HG03442 (cell line): Measurements from ENCODE around the gene HMGXB3.
"Not testable (repeated sequence)": the region's sequence is repeated elsewhere in the genome, so short reads cannot be mapped to it uniquely, and the experiment has no call there.

Experiments used
- ATAC-seq: cut with Tn5 transposase; IDR thresholded peaks from one replicate; pipeline ENCODE4 v1.9.1; 2021; ENCODE audit warnings: mild to moderate bottlenecking, moderate library complexity; ENCODE audit not compliant: unreplicated experiment

HMGXB3 gene

DNA sequence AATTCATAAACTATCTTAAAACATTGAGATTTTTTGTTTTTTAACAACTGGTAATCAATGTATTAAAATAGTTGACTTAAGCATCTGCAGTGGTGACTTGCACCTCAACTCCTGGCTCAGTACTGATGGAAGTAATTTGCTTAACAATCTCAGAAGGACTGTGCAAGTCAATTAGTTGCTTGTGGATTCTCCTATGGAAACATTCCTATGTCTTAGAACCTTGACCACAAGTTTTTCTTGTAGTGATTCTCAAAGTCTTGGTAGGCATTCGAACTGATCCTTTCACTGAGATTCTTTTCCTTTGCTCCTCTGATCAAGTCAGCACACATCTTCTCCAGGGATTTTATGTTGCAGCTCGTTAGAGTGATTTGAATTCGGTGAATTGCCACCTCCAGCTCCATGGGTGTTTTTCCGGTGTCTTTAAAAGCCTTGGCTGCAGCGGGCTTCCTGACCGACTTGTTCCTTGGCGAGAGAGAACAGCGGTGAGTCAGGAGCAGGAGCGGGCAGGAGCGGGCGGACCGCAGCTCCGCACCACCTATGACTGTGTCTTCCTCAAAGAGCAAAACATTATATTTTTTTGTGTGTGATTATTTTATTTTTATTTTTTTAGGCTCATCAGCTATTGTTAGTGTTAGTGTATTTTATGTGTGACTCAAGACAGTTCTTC lies 21.1 kb downstream of the HMGXB3 start:
- ATAC-seq: no peak

GRCh38 chr5:150022158-150022531 lies 21.6 kb downstream of the HMGXB3 start:
- ATAC-seq: no peak

DNA sequence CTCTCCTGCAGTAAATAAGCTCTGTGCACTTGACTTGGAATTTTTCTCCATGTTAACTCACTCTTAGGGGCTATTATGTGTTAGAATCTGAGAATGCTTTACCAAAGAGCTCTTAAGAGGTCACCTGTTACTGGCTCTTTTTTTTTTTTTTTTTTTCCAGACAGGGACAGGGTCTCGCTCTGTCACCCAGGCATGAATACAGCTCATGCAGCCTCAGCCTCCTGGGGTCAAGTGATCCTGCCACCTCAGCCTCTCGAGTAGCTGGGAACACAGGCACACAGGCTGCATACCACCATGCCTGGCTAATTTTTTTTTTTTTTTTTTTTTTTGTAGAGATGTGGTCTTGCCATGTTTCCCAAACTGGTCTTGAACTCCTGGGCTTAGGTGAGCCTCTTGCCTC lies 22.1 kb downstream of the HMGXB3 start:
- ATAC-seq: no peak

DNA sequence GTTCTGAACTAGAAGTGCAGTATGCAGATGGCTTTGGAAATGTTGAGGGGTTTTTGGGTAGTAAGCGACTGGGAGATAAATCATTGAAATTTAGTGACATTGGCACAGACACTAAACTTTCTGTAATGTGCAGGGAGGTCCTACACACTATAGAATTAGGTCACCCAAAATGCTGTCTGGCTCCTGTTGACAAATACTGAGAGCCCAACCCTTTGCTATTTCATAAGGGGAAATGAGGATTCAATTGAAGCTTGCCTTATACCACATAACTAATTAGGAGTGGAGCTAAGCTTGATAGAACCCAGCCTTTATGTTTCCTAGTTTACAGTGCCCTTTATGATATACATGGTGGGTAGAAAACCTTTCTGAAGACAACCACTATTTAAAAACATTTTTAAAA lies 22.6 kb downstream of the HMGXB3 start:
- ATAC-seq: no peak

DNA sequence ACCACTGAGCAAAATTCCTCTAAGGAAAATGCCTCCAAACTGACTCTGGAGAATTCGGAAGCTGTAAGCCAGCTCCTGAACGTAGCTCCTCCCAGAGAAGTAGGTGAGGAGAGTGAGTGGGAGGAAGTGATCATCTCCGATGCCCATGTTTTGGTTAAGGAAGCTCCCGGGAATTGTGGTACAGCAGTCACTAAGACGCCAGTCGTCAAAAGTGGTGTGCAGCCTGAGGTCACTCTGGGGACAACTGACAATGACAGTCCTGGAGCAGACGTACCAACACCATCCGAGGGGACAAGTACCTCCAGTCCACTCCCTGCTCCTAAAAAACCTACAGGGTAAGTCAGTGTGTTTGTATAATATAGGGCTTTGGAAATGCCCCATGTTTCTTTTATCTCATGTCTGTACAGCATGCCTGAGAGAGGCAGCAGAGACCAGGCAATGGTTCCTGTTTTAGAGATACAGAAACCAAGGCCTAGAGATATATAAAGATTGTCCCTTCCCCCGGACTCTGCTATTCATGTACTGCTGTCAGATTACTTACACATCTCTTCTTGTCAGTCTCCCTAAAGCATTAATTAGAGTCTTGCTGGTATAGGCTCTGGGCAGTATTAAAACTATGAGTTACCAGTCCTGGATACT lies 23.9 kb downstream of the HMGXB3 start:
- ATAC-seq: no peak

DNA sequence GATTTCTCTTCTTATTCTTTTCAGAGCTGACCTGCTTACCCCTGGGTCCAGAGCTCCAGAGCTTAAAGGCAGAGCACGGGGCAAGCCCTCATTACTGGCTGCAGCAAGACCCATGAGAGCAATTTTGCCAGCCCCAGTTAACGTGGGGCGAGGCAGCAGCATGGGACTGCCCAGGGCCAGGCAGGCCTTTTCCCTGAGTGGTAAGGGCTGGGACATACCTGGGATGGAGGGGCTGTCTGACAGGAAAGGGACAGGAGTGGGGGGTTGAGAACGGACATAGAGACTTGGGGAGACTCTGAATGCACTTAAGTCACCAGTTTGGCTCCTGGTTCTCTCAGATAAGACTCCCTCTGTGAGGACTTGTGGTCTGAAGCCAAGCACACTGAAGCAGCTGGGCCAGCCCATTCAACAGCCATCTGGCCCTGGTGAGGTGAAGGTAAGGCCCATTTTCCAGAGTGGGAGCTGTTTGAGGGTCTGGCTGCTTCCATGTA lies 26.2 kb downstream of the HMGXB3 start:
- ATAC-seq: no peak

DNA sequence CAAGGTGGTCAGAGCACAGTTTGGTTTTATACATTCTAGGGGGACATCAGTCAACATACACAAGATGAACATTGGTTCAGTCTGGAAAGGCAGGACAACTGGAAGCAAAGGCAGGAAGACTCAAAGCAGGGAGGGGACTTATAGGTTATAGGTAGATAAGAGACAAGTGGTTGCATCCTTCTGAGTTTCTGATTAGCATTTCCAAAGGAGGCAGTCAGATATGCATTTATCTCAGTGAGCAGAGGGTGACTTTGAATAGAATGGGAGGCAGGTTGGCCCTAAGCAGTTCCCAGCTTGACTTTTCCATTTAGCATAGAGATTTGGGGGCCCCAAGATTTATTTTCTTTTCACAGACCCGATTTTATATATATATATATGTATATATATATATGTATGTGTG lies 27.5 kb downstream of the HMGXB3 start:
- ATAC-seq: not testable (repeated sequence)

DNA sequence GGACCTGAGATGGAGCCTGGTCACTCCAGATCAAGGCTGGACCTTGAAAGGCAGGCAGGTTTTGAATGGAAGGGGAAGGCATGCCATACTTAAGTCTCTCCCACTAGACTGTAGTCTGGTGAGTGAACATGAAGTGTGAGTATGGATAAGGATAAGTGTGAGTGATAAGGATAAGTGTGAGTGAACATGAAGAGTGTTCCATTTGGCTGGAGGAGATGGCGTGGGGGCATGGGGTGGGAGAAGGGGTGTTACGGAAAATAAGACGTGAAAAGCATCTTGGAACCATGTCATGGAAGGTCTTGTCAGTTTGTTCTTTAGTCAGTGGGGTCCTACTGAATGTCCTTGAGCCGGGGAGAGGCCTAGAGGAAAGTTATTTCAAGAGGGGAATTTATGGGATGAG lies 32.8 kb downstream of the HMGXB3 start:
- no peak for ATAC-seq

GRCh38 chr5:150034662-150035061 lies 34.1 kb downstream of the HMGXB3 start:
- peak; percentile 8 for ATAC-seq

- peak; percentile 98 for ATAC-seq
Measured at GRCh38 chr5:150035139-150035895, 34.8 kb downstream of the HMGXB3 start.

- ATAC-seq: no peak
Measured at GRCh38 chr5:150036513-150036912, 36.0 kb downstream of the HMGXB3 start.

DNA sequence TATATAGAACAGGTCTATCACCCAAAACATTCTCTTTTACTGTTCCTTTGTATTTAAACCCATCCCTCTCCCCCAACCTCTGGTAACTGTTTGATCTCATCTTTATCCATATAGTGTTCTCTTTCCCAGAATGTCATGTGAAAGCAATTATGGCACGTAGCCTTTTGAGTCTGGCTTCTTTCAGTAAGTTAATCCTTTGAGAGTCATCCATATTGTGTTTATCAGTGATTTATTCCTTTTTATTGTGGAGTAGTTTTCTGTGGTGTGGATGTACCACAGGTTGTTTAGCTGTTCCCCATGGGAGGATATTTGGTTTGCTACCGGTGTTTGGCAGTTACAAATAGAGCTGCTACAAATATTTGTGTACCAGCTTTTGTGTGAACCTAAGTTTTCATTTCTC lies 38.0 kb downstream of the HMGXB3 start:
- ATAC-seq: no peak

- ATAC-seq: no peak
Measured at GRCh38 chr5:150042459-150042858, 41.9 kb downstream of the HMGXB3 start.

- ATAC-seq: no peak
Measured at GRCh38 chr5:150043657-150044328, 43.3 kb downstream of the HMGXB3 start.

- no peak for ATAC-seq
Measured at GRCh38 chr5:150044329-150044681, 43.8 kb downstream of the HMGXB3 start.

GRCh38 chr5:150044712-150045111 lies 44.2 kb downstream of the HMGXB3 start:
- no peak for ATAC-seq

DNA sequence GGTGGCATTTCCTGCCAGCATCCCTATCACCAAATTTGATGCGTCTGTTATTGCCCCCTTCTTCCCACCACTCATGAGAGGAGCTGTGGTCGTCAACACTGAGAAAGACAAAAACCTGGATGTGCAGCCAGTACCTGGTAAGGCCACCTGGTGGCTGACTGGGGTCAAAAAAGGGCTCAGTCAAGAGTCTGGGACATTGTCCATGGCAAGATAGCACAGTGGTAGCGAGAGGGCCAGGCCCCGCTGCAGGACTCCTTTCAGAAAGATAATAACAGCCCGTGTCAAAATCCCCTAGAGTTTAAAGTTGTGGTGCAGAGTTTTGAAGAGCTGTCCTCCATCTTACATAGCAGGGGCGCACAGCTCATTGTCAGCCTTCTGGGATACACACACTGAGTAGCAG lies 45.0 kb downstream of the HMGXB3 start:
- ATAC-seq: no peak

DNA sequence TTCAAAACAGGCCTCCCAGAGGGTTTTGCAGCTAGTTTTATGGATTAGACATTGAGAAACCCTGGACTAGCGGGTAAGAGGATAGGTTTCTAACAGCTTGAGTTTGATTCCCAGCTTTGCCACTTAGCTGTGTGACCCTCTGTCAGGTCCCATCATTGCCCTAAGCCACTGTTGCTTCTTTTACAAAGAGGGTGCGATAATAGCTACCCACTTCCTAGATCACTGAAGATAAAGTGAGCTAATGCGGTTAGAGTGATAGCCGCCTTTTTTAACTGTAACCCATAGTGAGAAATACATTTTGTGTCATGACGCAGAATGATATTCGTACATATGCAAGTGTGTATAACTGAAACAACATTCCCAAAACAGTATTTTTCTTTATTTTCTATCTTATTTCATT lies 45.5 kb downstream of the HMGXB3 start:
- ATAC-seq: no peak

DNA sequence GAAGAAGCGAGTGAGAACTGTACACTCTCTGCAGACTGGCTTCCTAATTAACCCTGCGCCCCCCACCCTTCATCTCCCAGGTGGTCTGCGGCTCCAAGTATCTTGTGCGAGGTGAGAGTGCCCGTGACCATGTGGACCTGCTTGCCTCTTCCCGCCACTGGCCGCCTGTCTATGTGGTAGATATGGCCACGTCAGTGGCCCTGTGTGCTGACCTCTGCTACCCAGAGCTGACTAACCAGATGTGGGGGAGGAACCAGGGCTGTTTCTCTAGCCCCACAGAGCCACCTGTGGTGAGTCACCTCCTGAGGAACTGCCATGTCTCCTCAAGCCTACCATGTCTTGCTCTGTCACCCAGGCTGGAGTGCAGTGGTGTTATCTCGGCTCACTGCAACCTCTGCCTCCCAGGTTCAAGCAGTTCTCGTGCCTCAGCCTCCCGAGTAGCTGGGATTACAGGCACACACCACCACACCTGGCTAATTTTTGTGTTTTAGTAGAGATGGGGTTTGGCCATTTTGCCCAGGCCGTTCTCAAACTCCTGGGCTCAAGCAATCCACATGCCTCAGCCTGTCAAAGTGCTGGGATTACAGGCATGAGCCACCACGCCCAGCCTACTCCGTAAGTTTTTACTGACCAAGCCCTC lies 49.8 kb downstream of the HMGXB3 start:
- not testable (repeated sequence) for ATAC-seq

DNA sequence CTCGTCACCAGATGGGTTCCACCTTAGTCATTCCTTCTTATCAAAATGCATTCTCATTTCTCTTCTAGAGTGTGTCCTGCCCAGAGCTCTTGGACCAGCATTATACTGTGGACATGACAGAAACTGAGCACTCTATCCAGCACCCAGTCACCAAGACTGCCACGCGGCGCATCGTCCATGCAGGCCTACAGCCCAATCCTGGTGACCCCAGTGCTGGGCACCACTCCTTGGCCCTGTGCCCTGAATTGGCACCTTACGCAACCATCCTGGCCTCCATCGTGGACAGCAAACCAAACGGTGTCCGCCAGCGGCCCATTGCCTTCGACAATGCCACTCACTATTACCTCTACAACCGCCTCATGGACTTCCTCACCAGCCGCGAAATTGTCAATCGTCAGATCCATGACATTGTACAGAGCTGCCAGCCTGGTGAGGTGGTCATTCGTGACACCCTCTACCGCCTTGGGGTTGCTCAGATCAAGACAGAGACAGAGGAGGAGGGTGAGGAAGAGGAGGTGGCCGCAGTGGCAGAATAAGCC lies 51.2 kb downstream of the HMGXB3 start:
- no peak for ATAC-seq
